GM12872 (cell line): Measurements from ENCODE around the gene LDLRAD4.

ENCODE experiments used
- TF ChIP-seq, protein P1 (sequence below): IDR thresholded peaks from 3 replicates; pipeline ENCODE4 v1.5.1; 2011; ENCODE audit warnings: low read depth, mild to moderate bottlenecking, low read length, moderate library complexity; ENCODE audit not compliant: insufficient read depth

LDLRAD4 gene

GRCh38 chr18:13302040-13302439, 83.5 kb downstream of the LDLRAD4 start:
- TF ChIP-seq, protein P1, sequence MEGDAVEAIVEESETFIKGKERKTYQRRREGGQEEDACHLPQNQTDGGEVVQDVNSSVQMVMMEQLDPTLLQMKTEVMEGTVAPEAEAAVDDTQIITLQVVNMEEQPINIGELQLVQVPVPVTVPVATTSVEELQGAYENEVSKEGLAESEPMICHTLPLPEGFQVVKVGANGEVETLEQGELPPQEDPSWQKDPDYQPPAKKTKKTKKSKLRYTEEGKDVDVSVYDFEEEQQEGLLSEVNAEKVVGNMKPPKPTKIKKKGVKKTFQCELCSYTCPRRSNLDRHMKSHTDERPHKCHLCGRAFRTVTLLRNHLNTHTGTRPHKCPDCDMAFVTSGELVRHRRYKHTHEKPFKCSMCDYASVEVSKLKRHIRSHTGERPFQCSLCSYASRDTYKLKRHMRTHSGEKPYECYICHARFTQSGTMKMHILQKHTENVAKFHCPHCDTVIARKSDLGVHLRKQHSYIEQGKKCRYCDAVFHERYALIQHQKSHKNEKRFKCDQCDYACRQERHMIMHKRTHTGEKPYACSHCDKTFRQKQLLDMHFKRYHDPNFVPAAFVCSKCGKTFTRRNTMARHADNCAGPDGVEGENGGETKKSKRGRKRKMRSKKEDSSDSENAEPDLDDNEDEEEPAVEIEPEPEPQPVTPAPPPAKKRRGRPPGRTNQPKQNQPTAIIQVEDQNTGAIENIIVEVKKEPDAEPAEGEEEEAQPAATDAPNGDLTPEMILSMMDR = no peak

- TF ChIP-seq, protein P1 = no peak
Measured at GRCh38 chr18:13302457-13303225, 84.1 kb downstream of the LDLRAD4 start.

DNA sequence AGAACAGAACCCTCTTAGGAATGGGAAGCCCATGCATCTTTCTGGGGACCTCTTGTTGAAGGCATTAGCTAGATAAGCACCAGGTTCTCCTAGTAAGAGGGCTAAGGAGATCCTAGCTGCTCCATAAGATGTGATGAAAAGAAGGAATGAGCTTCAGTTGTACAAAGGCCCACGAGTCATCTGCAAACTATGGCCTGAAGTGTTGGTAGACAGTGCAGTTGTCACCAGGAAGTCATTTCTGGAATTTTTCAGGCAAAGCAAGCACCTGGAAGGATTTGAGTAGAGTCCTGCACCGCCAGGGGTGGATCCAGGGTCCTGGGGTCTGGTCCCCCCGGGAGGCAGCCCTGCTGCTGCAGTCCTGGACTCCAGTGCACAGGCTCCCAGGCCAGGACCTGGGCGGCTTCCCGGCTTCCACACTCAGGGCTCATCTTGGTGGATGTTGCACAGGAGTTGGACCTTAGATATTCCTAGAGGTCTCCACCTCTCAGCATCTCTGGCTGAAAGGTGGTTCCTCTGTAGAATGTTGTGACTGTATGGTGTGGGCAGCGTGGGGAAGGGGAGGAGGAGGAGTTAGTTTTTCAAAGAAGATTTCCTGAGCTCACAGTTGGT, 85.3 kb downstream of the LDLRAD4 start:
- TF ChIP-seq, protein P1 = no peak

DNA sequence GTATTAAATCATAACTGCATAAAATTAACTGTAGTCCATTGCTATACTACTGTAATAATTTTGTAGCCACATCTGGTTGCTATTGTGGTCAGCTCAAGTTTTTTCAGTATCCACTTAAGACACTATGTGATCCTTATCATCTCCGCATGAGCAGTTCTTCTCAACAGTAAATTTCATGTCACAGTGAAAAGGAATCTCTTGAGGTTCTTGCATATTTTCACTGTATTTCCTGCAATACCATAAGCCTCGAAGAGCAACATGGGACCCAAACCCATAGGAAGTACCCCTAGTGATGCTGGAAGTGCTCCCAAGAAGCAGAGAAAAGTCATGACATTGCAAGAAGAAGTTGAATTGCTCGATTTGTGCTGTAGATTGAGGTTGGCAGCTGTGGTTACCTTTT, 86.7 kb downstream of the LDLRAD4 start:
- TF ChIP-seq, protein P1 = no peak

GRCh38 chr18:13306583-13306982, 88.0 kb downstream of the LDLRAD4 start:
- TF ChIP-seq, protein P1 = no peak

GRCh38 chr18:13308369-13308768, 89.8 kb downstream of the LDLRAD4 start:
- TF ChIP-seq, protein P1 = no peak

- TF ChIP-seq, protein P1 = no peak
Measured at GRCh38 chr18:13309031-13309747, 90.6 kb downstream of the LDLRAD4 start.
